Prostate gland (tissue), 2 donors: Measurements from ENCODE around the gene ROGDI.

Source experiments
- CTCF ChIP-seq, 4 experiments: fragments of 200-600 bp in 2 of 4; fragments of 450-650 bp in 2 of 4; sonication (generic) in 2 of 4; IDR thresholded peaks; 1 replicate in 3 of 4; 2 replicates in 1 of 4; pipeline ENCODE4 v1.5.1; 2016 to 2019; ENCODE audit warnings: antibody characterized with exemption in 4 of 4, mild to moderate bottlenecking in 2 of 4, moderate library complexity in 2 of 4
- POLR2A ChIP-seq: fragments of 450-650 bp; IDR thresholded peaks from one replicate; pipeline ENCODE4 v1.6.1; 2016; ENCODE audit warnings: antibody characterized with exemption, mild to moderate bottlenecking
- POLR2AphosphoS5 ChIP-seq: sonication (generic); formaldehyde crosslinking; IDR thresholded peaks from one replicate; pipeline ENCODE4 v1.6.1; 2017; ENCODE audit warnings: antibody characterized with exemption

- TF ChIP-seq CTCF (IDR thresholded peaks at IDR 0.05) (no peak), POLR2AphosphoS5 (no peak), POLR2A (no peak)
Observed at GRCh38 chr16:4790871-4791270, 11.6 kb downstream of the ROGDI start.
